Aorta (tissue), 5 donors: ENCODE results near the gene SAG. TPM values are rescaled to one million over a fixed set of nuclear protein-coding genes. Genes with fewer than 3 reads are reported as not detected.

Experiments used
- ATAC-seq: fragments of 200-7000 bp; cut with Tn5 transposase; one replicate; pipeline ENCODE4 v1.9.1; 2022; ENCODE audit warnings: moderate library complexity; ENCODE audit not compliant: low FRiP score
- DNase-seq, 2 donors: peaks; one replicate each; pipeline ENCODE4 v3.0.0-alpha.2; 2020
- H3K27ac ChIP-seq, 2 donors: one replicate each; pipeline ENCODE4 v1.5.1; 2013; ENCODE audit warnings: low read length in 2 of 2, mild to moderate bottlenecking in 2 of 2, moderate library complexity in 2 of 2, control low read depth in 1 of 2, inconsistent platforms in 1 of 2, low read depth in 1 of 2
- H3K27me3 ChIP-seq, 2 donors: one replicate each; pipeline ENCODE4 v1.6.1; 2013; ENCODE audit warnings: control low read depth in 1 of 2, low read length in 1 of 2, mild to moderate bottlenecking in 1 of 2, moderate library complexity in 1 of 2; ENCODE audit not compliant: insufficient read depth in 2 of 2, control insufficient read depth in 1 of 2
- H3K36me3 ChIP-seq, 2 donors: one replicate each; pipeline ENCODE4 v1.6.1; 2013; ENCODE audit warnings: control low read depth in 1 of 2, low read length in 1 of 2, mild to moderate bottlenecking in 1 of 2; ENCODE audit not compliant: insufficient read depth in 2 of 2, control insufficient read depth in 1 of 2
- H3K4me1 ChIP-seq, 2 donors: one replicate each; pipeline ENCODE4 v1.6.1; 2013; ENCODE audit warnings: low read length in 2 of 2, control low read depth in 1 of 2, mild to moderate bottlenecking in 1 of 2, moderate library complexity in 1 of 2; ENCODE audit not compliant: insufficient read depth in 2 of 2, control insufficient read depth in 1 of 2
- H3K4me3 ChIP-seq, 2 donors: one replicate each; pipeline ENCODE4 v1.5.1; 2013; ENCODE audit warnings: low read length in 2 of 2, control low read depth in 1 of 2, mild to moderate bottlenecking in 1 of 2
- H3K9me3 ChIP-seq: one replicate; pipeline ENCODE4 v1.6.1; 2013; ENCODE audit warnings: mild to moderate bottlenecking, low read length; ENCODE audit not compliant: control insufficient read depth
- WGBS, 2 donors: extraction: QIAGEN DNeasy Blood & Tissue Kit; methylation state at CpG; one replicate each; pipeline ENCODE4 v1.1.7; 2013; 5-methylcytosine and 5-hydroxymethylcytosine counted together
- intact Hi-C, 2 donors: fragments of 100-400 bp; cut with DNase I; formaldehyde crosslinking; loops; one replicate each; pipeline versions ENCODE4 v1.14.2 to v1.15.0; 2022
- long read RNA-seq, 2 donors: library from polyadenylated mRNA; unstranded; transcript quantifications; one replicate each; pipeline ENCODE4 v2.0.0, GENCODE V29; 2020 to 2021
- polyA plus RNA-seq, 2 donors: library from polyadenylated mRNA; stranded (reverse); fragments of 200-250 nt; gene quantifications; one replicate each; pipeline ENCODE4 v1.2.3, GENCODE V29; 2013
- total RNA-seq, 2 donors: library from RNA; stranded (reverse); fragmentation: NEBNext Ultra II Directional; extraction: Animal tissue kit (Norgen Biotek cat#: 25700); gene quantifications; one replicate each; pipeline ENCODE4 v1.2.1, GENCODE V29; 2021
- donor health status: healthy with polysubstance abuse.
- donor health status: Bipolar disorder and iron deficiency.
- donor health status: DM: no; HTN: no; CAD: no.
- donor health status: DM: no; HTN: no; CAD: no.
- donor health status: DM: yes; HTN: yes; CAD: no.

The SAG gene
- total RNA-seq (not detected), polyA plus RNA-seq (not detected)
- long read RNA-seq, donor 1, result 0 reads
- long read RNA-seq, donor 2, result 0 reads

DNA sequence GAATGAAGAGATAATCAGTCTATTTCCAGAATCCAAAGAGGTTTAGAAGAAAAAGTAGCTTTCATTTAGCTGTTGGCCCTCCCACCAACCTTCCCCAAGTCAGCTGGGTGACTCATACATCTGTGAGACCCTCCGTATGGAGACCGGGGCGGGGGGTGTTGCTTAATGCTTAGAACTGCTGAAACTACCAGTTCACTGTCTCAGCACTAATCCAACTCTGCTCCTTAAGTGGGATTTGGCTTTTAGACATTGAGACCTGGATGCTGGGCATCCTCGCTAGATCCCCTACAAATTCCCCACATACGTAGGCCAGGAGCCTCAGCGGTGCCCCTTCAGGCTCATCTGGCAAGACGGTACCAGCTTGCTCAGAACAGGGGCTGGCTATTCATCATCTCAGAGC lies at the start of gene SAG:
TSS of gene SAG (plus strand) at position 252 of the 400 bp plus-strand sequence. CDS start 1,374 bp downstream, outside the sequence.
- no peaks in the 10 kb centered on the region for H3K9me3 ChIP-seq
- DNase-seq (no peak), ATAC-seq (no peak)
- intact Hi-C loops, result no loop called here
- WGBS, 2 donors, result 87% methylated on average over 7 of the region's 7 CpGs
- no peak within 1 kb of the TSS for H3K27ac ChIP-seq
- H3K4me1 ChIP-seq, result no peaks in the 10 kb centered on the region
- H3K4me3 ChIP-seq, result no peak within 1 kb of the TSS
- no peaks in the 10 kb centered on the region for H3K36me3 ChIP-seq
- no peaks in the 10 kb centered on the region for H3K27me3 ChIP-seq

- H3K4me3 ChIP-seq, result no peak overlapping the region
- no peak for DNase-seq
- WGBS, 2 donors, result 81% methylated on average over 2 of the region's 2 CpGs
Observed at GRCh38 chr2:233258211-233258610, 49.4 kb upstream of the SAG start.

DNA sequence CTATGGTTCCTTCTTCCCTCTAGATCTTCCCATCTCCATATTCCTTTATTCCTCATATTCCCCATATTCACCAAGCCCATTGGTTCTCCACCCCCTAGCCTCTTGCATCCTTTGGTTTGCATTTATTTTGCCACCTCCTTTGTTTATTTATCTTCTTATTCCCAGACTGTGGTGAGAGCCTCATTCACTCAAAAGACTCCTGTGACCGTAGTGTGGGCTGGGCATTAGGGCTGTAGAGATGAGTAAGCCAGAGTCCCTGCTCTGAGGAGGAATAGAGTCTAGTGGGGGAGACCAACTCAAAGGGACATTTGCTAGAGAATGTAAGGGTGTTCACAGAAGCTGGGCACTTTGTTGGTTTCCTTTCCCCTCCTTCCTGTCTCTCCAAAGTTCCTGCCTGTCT lies 47.9 kb upstream of the SAG start:
- Histone ChIP-seq H3K4me1 (no peaks in the 10 kb centered on the region), H3K36me3 (peaks cover under 1 to 18% of the 10 kb centered on the region in 2 donors), H3K27me3 (no peaks in the 10 kb centered on the region), H3K4me3 (no peak overlapping the region), H3K9me3 (no peaks in the 10 kb centered on the region), H3K27ac (no peak overlapping the region)
- ATAC-seq, result no peak
- intact Hi-C loops, result loop anchor here in 1 of 2 donors (10.0 kb wide), 1 partner anchor 495 kb away; no protein-coding TSS in a partner anchor
- 76% methylated on average over 1 of the region's 1 CpG for WGBS, 2 donors
- DNase-seq, result no peak

More at GRCh38 chr2:233258211-233258610, 49.4 kb upstream of the SAG start:
- H3K27me3 ChIP-seq, result no peaks in the 10 kb centered on the region
- peaks cover 0 to 12% of the 10 kb centered on the region in 2 donors for H3K36me3 ChIP-seq
- intact Hi-C loops, result loop anchor here in 1 of 2 donors (10.0 kb wide), 1 partner anchor 493 kb away; no protein-coding TSS in a partner anchor
- no peak overlapping the region for H3K27ac ChIP-seq
- ATAC-seq, result no peak
- H3K9me3 ChIP-seq, result no peaks in the 10 kb centered on the region
- H3K4me1 ChIP-seq, result no peaks in the 10 kb centered on the region

- no peaks in the 10 kb centered on the region for H3K4me1 ChIP-seq
- peaks cover 2 to 18% of the 10 kb centered on the region in 2 donors for H3K36me3 ChIP-seq
- no peak overlapping the region for H3K27ac ChIP-seq
- DNase-seq, result no peak
- ATAC-seq, result no peak
- H3K9me3 ChIP-seq, result no peaks in the 10 kb centered on the region
- H3K4me3 ChIP-seq, result no peak overlapping the region
- H3K27me3 ChIP-seq, result no peaks in the 10 kb centered on the region
- intact Hi-C loops, result no loop called here
- 95 to 96% methylated on average over 5 of the region's 5 CpGs for WGBS, 2 donors
Observed at GRCh38 chr2:233260661-233261060, 47.0 kb upstream of the SAG start.

DNA sequence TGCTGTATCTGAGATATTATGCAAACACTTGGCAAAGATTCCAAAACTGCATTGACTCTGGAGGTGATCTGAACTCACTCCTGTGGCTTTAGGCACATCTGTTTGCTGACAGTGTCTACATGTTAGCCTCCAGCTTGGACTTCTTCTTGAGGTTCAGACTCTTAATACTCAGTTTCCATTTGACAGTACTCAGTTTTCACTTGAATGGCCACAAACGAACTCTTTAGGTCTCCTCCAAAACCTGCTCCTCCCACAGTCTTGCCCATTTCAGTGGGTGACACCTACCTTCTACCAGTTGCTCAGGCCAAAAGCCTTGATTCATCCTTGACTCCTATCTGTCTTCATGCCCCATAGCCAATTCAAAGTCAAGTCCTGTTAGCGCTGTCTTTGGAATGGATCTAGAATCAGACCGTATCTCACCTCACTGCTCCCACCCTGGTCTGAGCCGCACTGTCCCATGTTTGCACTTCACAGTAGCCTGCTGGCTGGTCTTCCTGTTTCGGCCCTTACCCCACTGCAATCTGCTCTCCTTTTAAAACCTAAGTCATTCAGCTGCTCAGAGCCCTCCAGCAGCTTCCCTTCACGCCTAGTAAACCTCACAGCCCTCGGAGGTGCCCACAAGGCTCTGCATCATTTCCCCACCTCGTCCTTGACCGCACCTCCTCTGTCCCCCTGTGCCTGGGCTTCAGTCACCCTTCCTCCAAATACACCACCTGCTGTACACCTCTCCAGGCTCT lies 45.6 kb upstream of the SAG start:
- H3K36me3 ChIP-seq, result peaks cover 9 to 18% of the 10 kb centered on the region in 2 donors
- no peak for DNase-seq
- ATAC-seq, result no peak
- H3K4me3 ChIP-seq, result no peak overlapping the region
- H3K4me1 ChIP-seq, result no peaks in the 10 kb centered on the region
- H3K27ac ChIP-seq, result no peak overlapping the region
- H3K9me3 ChIP-seq, result no peaks in the 10 kb centered on the region
- 88 to 91% methylated on average over 9 of the region's 9 CpGs for WGBS, 2 donors
- no peaks in the 10 kb centered on the region for H3K27me3 ChIP-seq
- intact Hi-C loops, result no loop called here

- H3K4me1 ChIP-seq, result no peaks in the 10 kb centered on the region
- H3K36me3 ChIP-seq, result peaks cover 9 to 17% of the 10 kb centered on the region in 2 donors
- ATAC-seq (no peak), DNase-seq (no peak)
- H3K27me3 ChIP-seq, result no peaks in the 10 kb centered on the region
- no peaks in the 10 kb centered on the region for H3K9me3 ChIP-seq
- 80 to 89% methylated on average over 5 of the region's 5 CpGs for WGBS, 2 donors
- no peak overlapping the region for H3K27ac ChIP-seq
- intact Hi-C loops, result no loop called here
- H3K4me3 ChIP-seq, result no peak overlapping the region
Observed at GRCh38 chr2:233262562-233262961, 45.1 kb upstream of the SAG start.

GRCh38 chr2:233263045-233263570 lies 44.5 kb upstream of the SAG start:
- Histone ChIP-seq H3K4me1 (no peaks in the 10 kb centered on the region), H3K36me3 (peaks cover 9 to 20% of the 10 kb centered on the region in 2 donors), H3K27me3 (no peaks in the 10 kb centered on the region), H3K9me3 (no peaks in the 10 kb centered on the region), H3K4me3 (no peak overlapping the region), H3K27ac (no peak overlapping the region)
- no peak for DNase-seq
- no peak for ATAC-seq
- WGBS, 2 donors, result 91% methylated on average over 6 of the region's 6 CpGs
- intact Hi-C loops, result no loop called here

- Histone ChIP-seq H3K4me1 (no peaks in the 10 kb centered on the region), H3K27me3 (no peaks in the 10 kb centered on the region), H3K4me3 (no peak overlapping the region), H3K9me3 (no peaks in the 10 kb centered on the region), H3K36me3 (peaks cover 11 to 19% of the 10 kb centered on the region in 2 donors), H3K27ac (no peak overlapping the region)
- ATAC-seq, result no peak
- WGBS, 2 donors, result 78 to 85% methylated on average over 8 of the region's 8 CpGs
- intact Hi-C loops, result no loop called here
- DNase-seq, result no peak
Observed at GRCh38 chr2:233264667-233265066, 42.9 kb upstream of the SAG start.
